ENCODE results near the gene SAMD3. TPM values are rescaled to one million over a fixed set of nuclear protein-coding genes. Genes with fewer than 3 reads are reported as not detected.

Gene SAMD3
- total and polyA plus RNA-seq, 2 experiments from 2014 or later = 3.8 to 4.9 TPM

DNA sequence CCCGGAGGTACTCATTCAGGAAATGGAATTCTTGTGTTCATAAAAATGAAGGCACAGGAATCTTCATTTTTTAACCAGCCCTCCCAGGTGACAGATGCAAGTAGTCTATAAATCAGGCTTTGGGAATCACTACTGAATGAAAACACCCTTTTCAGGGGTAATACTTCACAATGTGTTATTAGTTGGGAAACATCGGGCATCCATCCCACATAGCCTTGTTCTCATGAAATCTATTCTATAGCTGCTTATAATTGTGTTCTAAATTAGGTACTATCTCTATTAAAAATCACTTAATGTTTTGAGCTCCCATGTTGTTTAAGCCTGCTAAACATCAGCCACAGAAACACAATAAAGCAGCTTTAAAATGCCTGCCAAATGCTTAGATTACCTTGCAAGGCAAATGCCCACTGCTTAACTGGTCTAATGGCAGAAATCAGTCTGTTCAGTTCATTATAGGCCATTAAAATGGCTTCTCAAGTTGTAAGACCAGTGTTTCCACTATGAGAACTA lies 109.5 kb downstream of the SAMD3 start:
- no peak for TF ChIP-seq NANOG (IDR thresholded peaks at IDR 0.05; ENCODE audit: borderline replicate concordance)
- no peak for TF ChIP-seq EZH2 (IDR thresholded peaks at IDR 0.05; ENCODE audit: low read depth, unreplicated experiment)
- TF ChIP-seq, protein P1, sequence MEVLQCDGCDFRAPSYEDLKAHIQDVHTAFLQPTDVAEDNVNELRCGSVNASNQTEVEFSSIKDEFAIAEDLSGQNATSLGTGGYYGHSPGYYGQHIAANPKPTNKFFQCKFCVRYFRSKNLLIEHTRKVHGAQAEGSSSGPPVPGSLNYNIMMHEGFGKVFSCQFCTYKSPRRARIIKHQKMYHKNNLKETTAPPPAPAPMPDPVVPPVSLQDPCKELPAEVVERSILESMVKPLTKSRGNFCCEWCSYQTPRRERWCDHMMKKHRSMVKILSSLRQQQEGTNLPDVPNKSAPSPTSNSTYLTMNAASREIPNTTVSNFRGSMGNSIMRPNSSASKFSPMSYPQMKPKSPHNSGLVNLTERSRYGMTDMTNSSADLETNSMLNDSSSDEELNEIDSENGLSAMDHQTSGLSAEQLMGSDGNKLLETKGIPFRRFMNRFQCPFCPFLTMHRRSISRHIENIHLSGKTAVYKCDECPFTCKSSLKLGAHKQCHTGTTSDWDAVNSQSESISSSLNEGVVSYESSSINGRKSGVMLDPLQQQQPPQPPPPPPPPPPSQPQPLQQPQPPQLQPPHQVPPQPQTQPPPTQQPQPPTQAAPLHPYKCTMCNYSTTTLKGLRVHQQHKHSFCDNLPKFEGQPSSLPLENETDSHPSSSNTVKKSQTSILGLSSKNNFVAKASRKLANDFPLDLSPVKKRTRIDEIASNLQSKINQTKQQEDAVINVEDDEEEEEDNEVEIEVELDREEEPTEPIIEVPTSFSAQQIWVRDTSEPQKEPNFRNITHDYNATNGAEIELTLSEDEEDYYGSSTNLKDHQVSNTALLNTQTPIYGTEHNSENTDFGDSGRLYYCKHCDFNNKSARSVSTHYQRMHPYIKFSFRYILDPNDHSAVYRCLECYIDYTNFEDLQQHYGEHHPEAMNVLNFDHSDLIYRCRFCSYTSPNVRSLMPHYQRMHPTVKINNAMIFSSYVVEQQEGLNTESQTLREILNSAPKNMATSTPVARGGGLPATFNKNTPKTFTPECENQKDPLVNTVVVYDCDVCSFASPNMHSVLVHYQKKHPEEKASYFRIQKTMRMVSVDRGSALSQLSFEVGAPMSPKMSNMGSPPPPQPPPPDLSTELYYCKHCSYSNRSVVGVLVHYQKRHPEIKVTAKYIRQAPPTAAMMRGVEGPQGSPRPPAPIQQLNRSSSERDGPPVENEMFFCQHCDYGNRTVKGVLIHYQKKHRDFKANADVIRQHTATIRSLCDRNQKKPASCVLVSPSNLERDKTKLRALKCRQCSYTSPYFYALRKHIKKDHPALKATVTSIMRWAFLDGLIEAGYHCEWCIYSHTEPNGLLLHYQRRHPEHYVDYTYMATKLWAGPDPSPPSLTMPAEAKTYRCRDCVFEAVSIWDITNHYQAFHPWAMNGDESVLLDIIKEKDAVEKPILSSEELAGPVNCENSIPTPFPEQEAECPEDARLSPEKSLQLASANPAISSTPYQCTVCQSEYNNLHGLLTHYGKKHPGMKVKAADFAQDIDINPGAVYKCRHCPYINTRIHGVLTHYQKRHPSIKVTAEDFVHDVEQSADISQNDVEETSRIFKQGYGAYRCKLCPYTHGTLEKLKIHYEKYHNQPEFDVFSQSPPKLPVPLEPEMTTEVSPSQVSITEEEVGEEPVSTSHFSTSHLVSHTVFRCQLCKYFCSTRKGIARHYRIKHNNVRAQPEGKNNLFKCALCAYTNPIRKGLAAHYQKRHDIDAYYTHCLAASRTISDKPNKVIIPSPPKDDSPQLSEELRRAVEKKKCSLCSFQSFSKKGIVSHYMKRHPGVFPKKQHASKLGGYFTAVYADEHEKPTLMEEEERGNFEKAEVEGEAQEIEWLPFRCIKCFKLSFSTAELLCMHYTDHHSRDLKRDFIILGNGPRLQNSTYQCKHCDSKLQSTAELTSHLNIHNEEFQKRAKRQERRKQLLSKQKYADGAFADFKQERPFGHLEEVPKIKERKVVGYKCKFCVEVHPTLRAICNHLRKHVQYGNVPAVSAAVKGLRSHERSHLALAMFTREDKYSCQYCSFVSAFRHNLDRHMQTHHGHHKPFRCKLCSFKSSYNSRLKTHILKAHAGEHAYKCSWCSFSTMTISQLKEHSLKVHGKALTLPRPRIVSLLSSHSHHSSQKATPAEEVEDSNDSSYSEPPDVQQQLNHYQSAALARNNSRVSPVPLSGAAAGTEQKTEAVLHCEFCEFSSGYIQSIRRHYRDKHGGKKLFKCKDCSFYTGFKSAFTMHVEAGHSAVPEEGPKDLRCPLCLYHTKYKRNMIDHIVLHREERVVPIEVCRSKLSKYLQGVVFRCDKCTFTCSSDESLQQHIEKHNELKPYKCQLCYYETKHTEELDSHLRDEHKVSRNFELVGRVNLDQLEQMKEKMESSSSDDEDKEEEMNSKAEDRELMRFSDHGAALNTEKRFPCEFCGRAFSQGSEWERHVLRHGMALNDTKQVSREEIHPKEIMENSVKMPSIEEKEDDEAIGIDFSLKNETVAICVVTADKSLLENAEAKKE (CRISPR knock-in tag; IDR thresholded peaks at IDR 0.05) = no peak
- TF ChIP-seq, protein P2, sequence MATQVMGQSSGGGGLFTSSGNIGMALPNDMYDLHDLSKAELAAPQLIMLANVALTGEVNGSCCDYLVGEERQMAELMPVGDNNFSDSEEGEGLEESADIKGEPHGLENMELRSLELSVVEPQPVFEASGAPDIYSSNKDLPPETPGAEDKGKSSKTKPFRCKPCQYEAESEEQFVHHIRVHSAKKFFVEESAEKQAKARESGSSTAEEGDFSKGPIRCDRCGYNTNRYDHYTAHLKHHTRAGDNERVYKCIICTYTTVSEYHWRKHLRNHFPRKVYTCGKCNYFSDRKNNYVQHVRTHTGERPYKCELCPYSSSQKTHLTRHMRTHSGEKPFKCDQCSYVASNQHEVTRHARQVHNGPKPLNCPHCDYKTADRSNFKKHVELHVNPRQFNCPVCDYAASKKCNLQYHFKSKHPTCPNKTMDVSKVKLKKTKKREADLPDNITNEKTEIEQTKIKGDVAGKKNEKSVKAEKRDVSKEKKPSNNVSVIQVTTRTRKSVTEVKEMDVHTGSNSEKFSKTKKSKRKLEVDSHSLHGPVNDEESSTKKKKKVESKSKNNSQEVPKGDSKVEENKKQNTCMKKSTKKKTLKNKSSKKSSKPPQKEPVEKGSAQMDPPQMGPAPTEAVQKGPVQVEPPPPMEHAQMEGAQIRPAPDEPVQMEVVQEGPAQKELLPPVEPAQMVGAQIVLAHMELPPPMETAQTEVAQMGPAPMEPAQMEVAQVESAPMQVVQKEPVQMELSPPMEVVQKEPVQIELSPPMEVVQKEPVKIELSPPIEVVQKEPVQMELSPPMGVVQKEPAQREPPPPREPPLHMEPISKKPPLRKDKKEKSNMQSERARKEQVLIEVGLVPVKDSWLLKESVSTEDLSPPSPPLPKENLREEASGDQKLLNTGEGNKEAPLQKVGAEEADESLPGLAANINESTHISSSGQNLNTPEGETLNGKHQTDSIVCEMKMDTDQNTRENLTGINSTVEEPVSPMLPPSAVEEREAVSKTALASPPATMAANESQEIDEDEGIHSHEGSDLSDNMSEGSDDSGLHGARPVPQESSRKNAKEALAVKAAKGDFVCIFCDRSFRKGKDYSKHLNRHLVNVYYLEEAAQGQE (IDR thresholded peaks at IDR 0.05; ENCODE audit: unreplicated experiment) = no peak
- no peak for TF ChIP-seq EZH2phosphoT487 (IDR thresholded peaks at IDR 0.05; ENCODE audit: unreplicated experiment)
- TF ChIP-seq, protein P3, sequence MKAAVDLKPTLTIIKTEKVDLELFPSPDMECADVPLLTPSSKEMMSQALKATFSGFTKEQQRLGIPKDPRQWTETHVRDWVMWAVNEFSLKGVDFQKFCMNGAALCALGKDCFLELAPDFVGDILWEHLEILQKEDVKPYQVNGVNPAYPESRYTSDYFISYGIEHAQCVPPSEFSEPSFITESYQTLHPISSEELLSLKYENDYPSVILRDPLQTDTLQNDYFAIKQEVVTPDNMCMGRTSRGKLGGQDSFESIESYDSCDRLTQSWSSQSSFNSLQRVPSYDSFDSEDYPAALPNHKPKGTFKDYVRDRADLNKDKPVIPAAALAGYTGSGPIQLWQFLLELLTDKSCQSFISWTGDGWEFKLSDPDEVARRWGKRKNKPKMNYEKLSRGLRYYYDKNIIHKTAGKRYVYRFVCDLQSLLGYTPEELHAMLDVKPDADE (IDR thresholded peaks at IDR 0.05) = no peak
- no peak for TF ChIP-seq CREB1 (CRISPR knock-in tag; IDR thresholded peaks at IDR 0.05; ENCODE audit: low read depth)
- no peak for TF ChIP-seq POLR2AphosphoS5 (IDR thresholded peaks at IDR 0.05; ENCODE audit: low read depth)
- TF ChIP-seq STAT1 (IDR thresholded peaks at IDR 0.05; ENCODE audit: unreplicated experiment) = no peak
- no peak for TF ChIP-seq JUNB (IDR thresholded peaks at IDR 0.05; ENCODE audit: unreplicated experiment)
- TF ChIP-seq ZNF114 (CRISPR knock-in tag; IDR thresholded peaks at IDR 0.05) = no peak
- TF ChIP-seq, protein P4, sequence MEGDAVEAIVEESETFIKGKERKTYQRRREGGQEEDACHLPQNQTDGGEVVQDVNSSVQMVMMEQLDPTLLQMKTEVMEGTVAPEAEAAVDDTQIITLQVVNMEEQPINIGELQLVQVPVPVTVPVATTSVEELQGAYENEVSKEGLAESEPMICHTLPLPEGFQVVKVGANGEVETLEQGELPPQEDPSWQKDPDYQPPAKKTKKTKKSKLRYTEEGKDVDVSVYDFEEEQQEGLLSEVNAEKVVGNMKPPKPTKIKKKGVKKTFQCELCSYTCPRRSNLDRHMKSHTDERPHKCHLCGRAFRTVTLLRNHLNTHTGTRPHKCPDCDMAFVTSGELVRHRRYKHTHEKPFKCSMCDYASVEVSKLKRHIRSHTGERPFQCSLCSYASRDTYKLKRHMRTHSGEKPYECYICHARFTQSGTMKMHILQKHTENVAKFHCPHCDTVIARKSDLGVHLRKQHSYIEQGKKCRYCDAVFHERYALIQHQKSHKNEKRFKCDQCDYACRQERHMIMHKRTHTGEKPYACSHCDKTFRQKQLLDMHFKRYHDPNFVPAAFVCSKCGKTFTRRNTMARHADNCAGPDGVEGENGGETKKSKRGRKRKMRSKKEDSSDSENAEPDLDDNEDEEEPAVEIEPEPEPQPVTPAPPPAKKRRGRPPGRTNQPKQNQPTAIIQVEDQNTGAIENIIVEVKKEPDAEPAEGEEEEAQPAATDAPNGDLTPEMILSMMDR (conservative IDR thresholded peaks at IDR 0.05; ENCODE audit: low read depth in 2 of 2) = no peak
- TF ChIP-seq ZNF331 (CRISPR knock-in tag; IDR thresholded peaks at IDR 0.05; ENCODE audit: low read depth) = no peak
- H3K79me2 ChIP-seq (replicated peaks; ENCODE audit: insufficient read depth) = no peaks in the 10 kb centered on the region
- no peaks in the 10 kb centered on the region for H3K27me3 ChIP-seq (ENCODE audit: insufficient read depth)
- no peaks in the 10 kb centered on the region for H3K36me3 ChIP-seq (ENCODE audit: insufficient read depth)
- DNase-seq (ENCODE audit: low spot score) = no peak
- H3F3A ChIP-seq (replicated peaks; ENCODE audit: low read depth) = no peaks in the 10 kb centered on the region
- Mint-ChIP-seq H3K27me3 (ENCODE audit: insufficient read depth, low read depth, poor library complexity) (peaks cover 3% of the 10 kb centered on the region), H3K9me3 (no peaks in the 10 kb centered on the region), H3K27ac (no peak overlapping the region), H3K4me3 (no peak overlapping the region), H3K4me1 (no peaks in the 10 kb centered on the region; the same call in 2 of the 3 replicates), H3K36me3 (ENCODE audit: low read depth) (peaks cover 15% of the 10 kb centered on the region; the same call in 2 of the 3 replicates)
- no peak for ATAC-seq
- no peak overlapping the region for H3K27ac ChIP-seq (ENCODE audit: low read depth)
- no peaks in the 10 kb centered on the region for H4K20me1 ChIP-seq (replicated peaks; ENCODE audit: insufficient read depth)
- no peaks in the 10 kb centered on the region for H3K4me1 ChIP-seq (ENCODE audit: insufficient read depth)
- H3K4me2 ChIP-seq = no peak overlapping the region
- H3K9me2 ChIP-seq (ENCODE audit: insufficient read depth) = no peaks in the 10 kb centered on the region
- H3K4me3 ChIP-seq = no peak overlapping the region
- H2AFZ ChIP-seq = no peak overlapping the region
